ENCODE results near the gene WDR88. TPM values are rescaled to one million over a fixed set of nuclear protein-coding genes. Genes with fewer than 3 reads are reported as not detected.

WDR88 gene
- total RNA-seq, 4 donors from 2014 or later = not detected

DNA sequence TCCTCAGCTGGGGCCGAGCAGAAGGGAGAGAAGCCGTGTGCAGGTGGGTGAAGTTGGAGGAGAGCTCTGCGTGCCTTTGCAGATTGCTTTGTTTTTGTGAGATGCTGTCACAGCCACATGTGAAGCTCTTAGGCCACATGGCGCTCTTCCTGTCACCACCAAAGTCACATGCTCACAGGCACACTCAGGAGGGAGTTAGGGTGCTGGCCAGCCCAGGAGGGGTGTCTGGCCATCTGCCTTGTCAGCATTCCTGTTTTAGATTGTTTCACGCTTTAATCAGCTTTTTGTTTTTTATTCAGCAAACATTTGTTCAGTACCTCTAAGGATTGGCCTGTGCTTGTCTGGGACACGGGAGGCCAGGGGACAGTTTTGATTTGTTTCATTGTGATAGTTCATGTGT, 29.0 kb upstream of the WDR88 start:
- Histone ChIP-seq H3K27me3 (no peaks in the 10 kb centered on the region), H3K4me1 (no peaks in the 10 kb centered on the region), H3K27ac (no peak overlapping the region), H3K4me3 (no peak overlapping the region), H3K9me3 (no peaks in the 10 kb centered on the region), H3K36me3 (peaks cover 0 to 53% (median 0%) of the 10 kb centered on the region in 3 donors)
- no peak for DNase-seq
- TF ChIP-seq POLR2A (IDR thresholded peaks at IDR 0.05) = no peak
- TF ChIP-seq, protein P1, sequence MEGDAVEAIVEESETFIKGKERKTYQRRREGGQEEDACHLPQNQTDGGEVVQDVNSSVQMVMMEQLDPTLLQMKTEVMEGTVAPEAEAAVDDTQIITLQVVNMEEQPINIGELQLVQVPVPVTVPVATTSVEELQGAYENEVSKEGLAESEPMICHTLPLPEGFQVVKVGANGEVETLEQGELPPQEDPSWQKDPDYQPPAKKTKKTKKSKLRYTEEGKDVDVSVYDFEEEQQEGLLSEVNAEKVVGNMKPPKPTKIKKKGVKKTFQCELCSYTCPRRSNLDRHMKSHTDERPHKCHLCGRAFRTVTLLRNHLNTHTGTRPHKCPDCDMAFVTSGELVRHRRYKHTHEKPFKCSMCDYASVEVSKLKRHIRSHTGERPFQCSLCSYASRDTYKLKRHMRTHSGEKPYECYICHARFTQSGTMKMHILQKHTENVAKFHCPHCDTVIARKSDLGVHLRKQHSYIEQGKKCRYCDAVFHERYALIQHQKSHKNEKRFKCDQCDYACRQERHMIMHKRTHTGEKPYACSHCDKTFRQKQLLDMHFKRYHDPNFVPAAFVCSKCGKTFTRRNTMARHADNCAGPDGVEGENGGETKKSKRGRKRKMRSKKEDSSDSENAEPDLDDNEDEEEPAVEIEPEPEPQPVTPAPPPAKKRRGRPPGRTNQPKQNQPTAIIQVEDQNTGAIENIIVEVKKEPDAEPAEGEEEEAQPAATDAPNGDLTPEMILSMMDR (IDR thresholded peaks at IDR 0.05) = no peak

DNA sequence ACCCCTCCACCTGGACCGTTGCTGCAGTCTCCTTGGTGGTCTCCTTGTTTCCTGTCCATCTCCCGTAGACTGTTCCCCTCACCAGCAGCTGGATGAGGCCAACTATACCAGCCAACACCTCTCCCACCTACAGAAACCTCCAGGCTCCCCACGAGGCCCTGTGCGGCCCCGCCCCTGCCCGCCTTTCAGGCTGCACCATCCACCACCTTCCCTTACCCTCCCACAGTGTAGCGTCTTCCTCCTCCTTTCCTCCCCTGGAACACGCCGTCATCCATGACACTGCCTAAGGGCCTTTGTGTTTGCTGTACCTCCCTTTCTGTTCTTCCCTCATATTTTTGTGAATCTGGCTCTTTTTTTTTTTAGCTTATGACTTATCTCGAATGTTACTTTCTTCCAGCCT, 23.8 kb upstream of the WDR88 start:
- no peak for TF ChIP-seq POLR2A (IDR thresholded peaks at IDR 0.05)
- TF ChIP-seq, protein P1 (IDR thresholded peaks at IDR 0.05) = no peak
- Histone ChIP-seq H3K36me3 (peaks cover 0 to 75% (median 0%) of the 10 kb centered on the region in 3 donors), H3K4me3 (no peak overlapping the region), H3K4me1 (no peaks in the 10 kb centered on the region), H3K9me3 (no peaks in the 10 kb centered on the region), H3K27ac (no peak overlapping the region), H3K27me3 (no peaks in the 10 kb centered on the region)
- no peak for DNase-seq

DNA sequence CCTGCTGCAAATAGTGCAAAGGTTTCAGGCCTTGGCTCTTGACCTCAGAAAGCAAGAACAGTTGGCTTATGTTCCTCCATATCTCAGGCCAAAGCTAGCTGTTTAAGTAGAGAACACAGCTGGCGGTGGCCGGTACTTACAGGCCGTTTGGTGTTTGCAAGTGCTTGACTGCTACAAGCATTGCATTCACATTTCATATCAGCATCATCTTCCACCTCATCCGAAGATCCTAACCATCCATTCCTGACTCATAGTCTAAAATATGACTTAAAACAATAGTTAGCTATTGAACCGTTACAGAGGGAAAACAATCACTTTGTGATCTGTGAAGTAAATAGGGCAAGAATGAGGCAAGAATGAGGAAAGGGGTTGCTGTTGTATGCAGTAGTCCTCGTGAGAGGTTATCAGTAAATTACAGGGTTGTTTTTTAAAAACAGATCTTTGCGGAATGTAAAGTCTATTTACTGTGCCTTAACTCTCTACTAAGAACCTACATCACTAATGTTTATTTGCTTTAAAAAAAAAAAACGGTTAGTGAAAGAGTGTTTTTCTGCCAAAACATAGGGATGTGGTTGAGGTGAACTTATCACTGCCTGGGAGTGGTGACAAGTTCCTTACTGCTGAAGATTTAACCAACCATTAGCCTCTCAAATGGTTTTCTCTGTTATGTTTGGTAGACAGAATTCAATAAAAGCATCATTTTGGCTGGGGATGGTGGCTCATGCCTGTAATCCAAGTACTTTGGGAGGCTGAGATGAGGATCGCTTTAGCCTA, 21.6 kb upstream of the WDR88 start:
- TF ChIP-seq, protein P1 (IDR thresholded peaks at IDR 0.05) = no peak
- no peak for TF ChIP-seq POLR2A (IDR thresholded peaks at IDR 0.05)
- Histone ChIP-seq H3K27ac (no peak overlapping the region), H3K4me1 (no peaks in the 10 kb centered on the region), H3K27me3 (no peaks in the 10 kb centered on the region), H3K36me3 (peaks cover 0 to 84% (median 0%) of the 10 kb centered on the region in 3 donors), H3K9me3 (no peaks in the 10 kb centered on the region), H3K4me3 (no peak overlapping the region)
- no peak for DNase-seq

DNA sequence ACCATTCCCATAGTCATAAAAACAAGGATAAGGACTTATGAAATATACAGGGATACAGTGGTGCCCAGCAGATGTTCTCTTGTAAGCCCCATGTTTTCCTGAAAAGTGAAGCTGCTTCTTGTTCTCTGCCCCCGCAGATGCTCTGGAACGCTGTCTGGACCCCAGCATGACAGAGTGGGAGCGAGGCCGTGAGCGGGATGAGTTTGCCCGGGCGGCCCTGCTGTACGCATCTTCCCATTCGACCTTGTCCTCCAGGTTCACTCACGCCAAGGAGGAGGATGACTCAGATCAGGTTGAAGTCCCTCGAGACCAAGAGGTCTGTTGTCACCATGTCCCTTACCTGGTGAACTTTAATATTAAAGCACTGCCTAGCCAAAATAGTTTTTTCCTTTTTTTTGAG, 20.3 kb upstream of the WDR88 start:
- DNase-seq = no peak
- Histone ChIP-seq H3K27ac (no peak overlapping the region), H3K27me3 (no peaks in the 10 kb centered on the region), H3K9me3 (no peaks in the 10 kb centered on the region), H3K4me3 (no peak overlapping the region), H3K36me3 (peaks cover 0 to 92% (median 0%) of the 10 kb centered on the region in 3 donors), H3K4me1 (no peaks in the 10 kb centered on the region)
- TF ChIP-seq, protein P1 (IDR thresholded peaks at IDR 0.05) = no peak
- TF ChIP-seq POLR2A (IDR thresholded peaks at IDR 0.05) = no peak

DNA sequence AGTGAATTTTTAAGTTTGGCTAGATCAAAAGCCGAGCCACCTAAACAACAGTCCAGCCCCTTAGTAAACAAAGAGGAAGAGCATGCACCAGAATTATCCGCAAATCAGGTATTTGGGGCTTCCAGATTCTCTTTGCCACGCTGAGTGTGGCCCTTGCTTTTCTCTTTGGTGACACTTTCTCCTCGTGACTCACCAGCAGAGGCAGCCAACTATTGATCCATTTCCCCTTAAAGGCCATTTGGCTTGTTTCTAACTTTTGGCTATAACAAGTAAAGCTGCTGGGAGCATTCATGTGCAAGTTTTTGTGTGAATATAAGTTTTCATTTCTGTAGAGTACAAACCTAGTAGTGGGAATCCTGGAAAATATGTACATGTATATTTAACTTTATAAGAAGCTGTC, 17.6 kb upstream of the WDR88 start:
- no peak overlapping the region for H3K27ac ChIP-seq
- DNase-seq = no peak
- TF ChIP-seq, protein P1 (IDR thresholded peaks at IDR 0.05) = no peak
- TF ChIP-seq POLR2A (IDR thresholded peaks at IDR 0.05) = no peak
- peaks cover 0 to 91% (median 0%) of the 10 kb centered on the region in 3 donors for H3K36me3 ChIP-seq
- no peaks in the 10 kb centered on the region for H3K27me3 ChIP-seq
- no peaks in the 10 kb centered on the region for H3K4me1 ChIP-seq
- no peak overlapping the region for H3K4me3 ChIP-seq
- H3K9me3 ChIP-seq = no peaks in the 10 kb centered on the region

Measured in Peyer's patch (tissue), 4 donors.